GM19240 (cell line): Measurements from ENCODE around the gene SPIRE1.
"Not testable (repeated sequence)": the region's sequence is repeated elsewhere in the genome, so short reads cannot be mapped to it uniquely, and the experiment has no call there.

Experiments used
- DNase-seq: peaks from one replicate; pipeline ENCODE4 v3.0.0; 2011; ENCODE audit warnings: low spot score; ENCODE audit not compliant: insufficient read length

The SPIRE1 gene

DNA sequence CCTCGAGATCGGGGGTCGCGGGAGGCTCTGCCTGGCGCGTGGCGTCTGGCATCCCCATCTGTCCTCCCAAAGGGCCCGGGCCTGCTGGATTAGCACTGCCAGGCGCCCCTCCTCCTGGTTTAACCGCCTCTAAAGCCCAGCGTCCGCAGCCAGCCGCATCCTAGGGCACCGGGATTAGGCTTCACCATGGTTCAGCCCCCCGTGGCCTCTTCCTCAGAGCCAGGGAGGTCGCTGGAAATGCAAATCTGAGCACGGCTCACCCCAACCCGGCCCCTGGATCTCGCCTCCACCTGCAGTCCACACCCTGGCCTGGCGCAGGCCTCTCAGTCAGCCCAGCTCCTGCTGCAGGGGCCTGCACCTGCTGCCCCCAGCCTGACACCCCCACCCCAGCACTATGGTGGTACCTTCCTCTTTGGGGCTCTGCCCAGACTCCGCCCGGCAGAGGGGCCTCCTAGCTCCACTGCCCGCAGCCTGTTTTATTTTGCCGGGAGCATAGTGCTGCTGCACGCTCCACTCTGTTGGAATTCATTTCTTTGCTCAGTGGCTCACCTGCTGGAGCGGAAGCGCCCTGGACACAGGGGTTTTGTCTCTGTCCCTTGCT lies 237.0 kb downstream of the SPIRE1 start:
- DNase-seq = no peak

DNA sequence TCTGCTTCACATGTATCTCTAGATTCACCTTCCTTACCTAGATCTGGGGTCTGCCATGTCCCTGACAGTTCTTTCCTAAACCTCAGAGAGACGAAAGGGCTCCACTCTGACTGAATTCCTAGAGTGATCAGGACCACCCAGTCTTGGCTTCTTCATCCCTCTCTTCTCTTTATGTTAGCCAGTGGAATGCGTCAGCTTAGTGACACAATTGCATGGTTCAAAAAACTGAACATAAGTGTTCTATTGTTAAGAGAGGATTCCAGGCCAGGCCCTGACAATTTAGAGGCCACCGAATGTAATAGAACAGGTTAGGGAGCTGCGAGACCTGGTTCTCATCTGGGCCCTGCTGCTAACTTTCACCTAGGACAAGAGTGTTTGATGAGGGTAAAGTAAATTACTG lies 240.2 kb downstream of the SPIRE1 start:
- DNase-seq = no peak

DNA sequence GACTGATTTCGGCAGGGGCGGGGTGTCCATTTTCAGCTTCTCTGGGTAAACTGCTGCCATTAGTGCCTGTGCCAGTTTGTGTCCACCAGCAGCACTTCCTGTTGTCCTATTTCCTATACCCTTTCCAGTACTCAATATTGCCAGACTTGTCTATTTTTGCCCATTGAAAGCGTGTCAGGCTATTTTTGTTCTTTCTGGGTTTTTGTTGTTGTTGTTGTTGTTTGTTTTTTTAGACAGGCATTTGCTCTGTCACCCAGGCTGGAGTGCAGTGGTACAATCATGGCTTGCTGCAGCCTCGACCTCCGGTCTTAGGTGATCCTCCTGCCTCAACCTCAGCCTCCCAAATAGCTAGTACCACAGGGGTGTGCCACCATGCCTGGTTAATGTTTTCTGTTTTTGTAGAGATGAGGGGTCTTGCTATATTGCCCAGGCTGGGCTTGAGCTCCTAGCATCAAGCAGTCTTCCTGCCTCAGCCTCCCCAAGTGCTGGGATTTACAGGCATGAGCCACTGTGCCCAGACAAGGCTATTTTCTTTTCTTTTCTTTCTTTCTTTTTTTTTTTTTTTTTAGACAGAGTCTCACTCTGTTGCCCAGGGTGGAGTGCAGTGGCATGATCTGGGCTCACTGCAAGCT lies 241.7 kb downstream of the SPIRE1 start:
- DNase-seq = no peak

DNA sequence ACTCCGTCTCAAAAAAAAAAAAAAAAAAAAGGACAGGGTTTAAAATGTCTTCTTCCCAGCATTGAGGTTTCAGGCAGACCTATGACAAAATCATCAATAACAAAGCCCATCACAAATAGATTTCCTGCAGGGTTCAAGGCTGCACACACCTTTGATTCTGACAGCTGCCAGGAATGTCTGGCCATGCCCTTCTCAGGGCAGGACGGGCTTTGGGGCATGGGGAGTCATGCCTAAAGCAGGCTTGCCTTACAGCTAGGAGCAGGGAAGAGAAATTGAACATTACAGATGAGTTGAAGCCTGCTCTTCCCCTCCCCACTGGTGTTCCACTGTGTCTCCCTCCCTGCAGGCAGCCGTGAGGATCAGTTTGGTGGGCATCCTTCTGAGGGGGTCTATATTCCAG lies 246.5 kb downstream of the SPIRE1 start:
- DNase-seq = no peak

- not testable (repeated sequence) for DNase-seq
Measured at GRCh38 chr18:12410747-12411146, 247.2 kb downstream of the SPIRE1 start.

DNA sequence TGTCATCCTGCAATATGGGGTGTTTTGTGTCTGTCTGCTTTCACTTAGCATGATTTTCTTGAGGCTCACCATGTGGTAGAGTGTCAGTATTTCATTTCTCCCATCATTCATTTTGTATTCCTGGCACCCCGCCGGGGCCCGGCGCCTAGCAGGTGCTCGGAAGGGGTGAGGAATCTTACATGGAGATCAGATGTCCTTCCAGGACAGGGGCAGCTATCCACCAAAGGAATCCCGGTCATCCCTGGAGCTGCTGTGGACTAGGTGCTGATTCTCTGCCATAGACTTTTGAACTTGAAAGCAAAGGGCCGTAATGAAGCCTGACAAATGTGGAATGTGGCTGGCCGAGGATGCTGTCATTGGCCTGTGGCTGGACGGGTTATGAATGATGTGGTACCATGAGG lies 247.8 kb downstream of the SPIRE1 start:
- DNase-seq = no peak

DNA sequence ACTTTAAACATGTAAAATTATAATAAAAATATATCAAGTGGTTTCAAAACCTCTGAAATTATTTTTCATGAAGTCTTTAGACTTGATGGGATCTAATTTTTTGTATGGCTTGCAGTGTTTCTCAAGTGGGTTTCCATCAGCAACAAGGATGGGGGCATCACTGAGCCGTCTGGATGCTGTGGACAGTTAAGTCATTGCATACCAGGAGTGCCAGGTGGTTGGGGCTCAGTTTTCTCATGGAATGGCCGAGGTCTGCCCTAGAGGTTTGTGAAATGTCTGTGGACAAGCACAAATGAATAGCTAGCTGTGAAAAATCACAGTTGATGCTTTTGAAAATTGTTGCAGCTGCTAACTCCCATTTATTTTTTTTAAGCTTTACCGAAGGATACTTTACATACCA lies 248.4 kb downstream of the SPIRE1 start:
- no peak for DNase-seq

- no peak for DNase-seq
Measured at GRCh38 chr18:12408247-12408869, 249.5 kb downstream of the SPIRE1 start.

GRCh38 chr18:12406371-12407111 lies 251.4 kb downstream of the SPIRE1 start:
- DNase-seq = no peak

DNA sequence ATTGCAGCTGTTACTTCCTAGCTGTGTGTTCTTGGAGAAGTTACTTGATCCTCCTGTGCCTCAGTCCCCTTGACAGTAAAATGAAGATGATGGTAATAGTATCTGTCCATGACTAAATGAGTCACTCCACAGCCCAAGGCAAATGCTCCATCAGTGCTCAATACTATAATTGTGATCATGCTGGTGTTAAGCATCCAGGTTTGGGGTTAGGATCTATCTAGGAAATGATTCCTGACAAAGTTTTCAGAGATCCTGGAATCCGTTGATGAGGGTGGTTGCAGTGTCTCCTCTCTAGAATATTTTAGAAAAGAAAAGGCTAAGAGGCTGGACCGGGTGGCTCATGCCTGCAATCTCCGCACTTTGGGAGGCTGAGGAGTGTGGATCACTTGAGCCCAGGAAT lies 252.8 kb downstream of the SPIRE1 start:
- DNase-seq = no peak

- no peak for DNase-seq
Measured at GRCh38 chr18:12403601-12404506, 254.1 kb downstream of the SPIRE1 start.

- DNase-seq = no peak
Measured at GRCh38 chr18:12401881-12402280, 256.0 kb downstream of the SPIRE1 start.

DNA sequence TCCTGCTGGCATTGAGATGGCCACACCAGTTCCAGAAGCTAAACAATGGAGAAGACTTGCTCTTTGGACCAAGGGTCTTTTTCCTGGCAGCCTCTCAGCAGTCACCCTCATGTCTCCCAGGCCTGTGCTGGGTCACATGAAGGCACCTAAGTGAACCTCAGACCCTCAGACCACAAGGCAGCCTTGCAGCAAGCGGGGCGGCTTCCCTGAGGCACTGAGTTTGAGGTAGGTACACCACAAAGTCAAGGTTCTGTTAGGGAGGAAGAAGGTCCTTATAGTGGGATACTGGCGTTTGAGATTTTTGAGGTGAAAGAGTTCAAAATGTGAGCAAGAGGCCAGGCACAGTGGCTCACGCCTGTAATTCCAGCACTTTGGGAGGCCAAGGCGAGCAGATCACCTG lies 258.7 kb downstream of the SPIRE1 start:
- no peak for DNase-seq

DNA sequence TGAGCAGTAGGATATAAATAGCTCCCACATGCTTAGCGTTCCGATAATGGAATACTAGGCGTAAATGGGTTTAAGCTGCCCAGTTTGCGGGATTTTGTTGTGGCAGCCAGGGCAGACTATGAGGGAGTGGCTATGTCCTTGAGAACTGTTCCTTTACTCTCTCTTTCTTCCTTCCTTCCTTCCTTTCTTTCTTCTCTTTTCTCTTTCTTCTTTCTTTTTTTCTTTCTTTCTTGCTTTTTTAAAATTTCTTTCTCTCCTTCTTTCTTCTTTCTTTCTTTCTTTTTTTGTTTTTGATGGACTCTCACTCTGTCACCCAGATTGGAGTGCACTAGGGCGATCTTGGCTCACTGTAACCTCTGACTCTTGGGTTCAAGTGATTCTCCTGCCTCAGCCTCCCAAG lies 259.3 kb downstream of the SPIRE1 start:
- DNase-seq = no peak

- no peak for DNase-seq
Measured at GRCh38 chr18:12397793-12398192, 260.1 kb downstream of the SPIRE1 start.

GRCh38 chr18:12397254-12397653 lies 260.7 kb downstream of the SPIRE1 start:
- no peak for DNase-seq
